DND-41 (cell line): ENCODE data around the gene IL17RD.

Source experiments
- EZH2 ChIP-seq: IDR thresholded peaks from 3 replicates; pipeline ENCODE4 v1.6.1; 2012; ENCODE audit warnings: borderline replicate concordance, low read depth, mild to moderate bottlenecking, moderate library complexity, low read length, inconsistent platforms; ENCODE audit not compliant: severe bottlenecking
- TF ChIP-seq, protein P1 (sequence below): IDR thresholded peaks from 2 replicates; pipeline ENCODE4 v1.5.1; 2012; ENCODE audit warnings: borderline replicate concordance, low read length, moderate library complexity, mild to moderate bottlenecking; ENCODE audit not compliant: poor library complexity, severe bottlenecking; ENCODE audit errors: extremely low read depth

DNA sequence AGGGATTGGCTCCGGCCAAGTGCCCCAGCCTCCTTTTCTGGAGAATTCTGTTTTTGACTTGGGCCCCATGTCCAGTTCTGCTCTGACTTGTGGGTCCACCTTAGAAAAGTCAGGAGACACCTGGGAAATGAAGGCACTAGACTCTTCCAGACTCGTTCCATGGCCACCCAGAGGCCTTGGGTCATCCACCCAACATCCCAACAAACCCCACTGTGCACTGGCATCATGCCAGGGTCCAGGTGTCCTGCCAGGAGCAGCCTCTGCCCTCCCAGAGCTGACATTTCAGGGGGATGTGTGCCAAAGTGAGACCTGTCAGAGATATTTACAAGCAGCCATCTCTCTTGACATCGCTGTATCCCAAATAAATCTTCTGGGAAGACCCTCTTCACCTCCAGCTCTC is 91.5 kb downstream of the IL17RD start:
- TF ChIP-seq, protein P1, sequence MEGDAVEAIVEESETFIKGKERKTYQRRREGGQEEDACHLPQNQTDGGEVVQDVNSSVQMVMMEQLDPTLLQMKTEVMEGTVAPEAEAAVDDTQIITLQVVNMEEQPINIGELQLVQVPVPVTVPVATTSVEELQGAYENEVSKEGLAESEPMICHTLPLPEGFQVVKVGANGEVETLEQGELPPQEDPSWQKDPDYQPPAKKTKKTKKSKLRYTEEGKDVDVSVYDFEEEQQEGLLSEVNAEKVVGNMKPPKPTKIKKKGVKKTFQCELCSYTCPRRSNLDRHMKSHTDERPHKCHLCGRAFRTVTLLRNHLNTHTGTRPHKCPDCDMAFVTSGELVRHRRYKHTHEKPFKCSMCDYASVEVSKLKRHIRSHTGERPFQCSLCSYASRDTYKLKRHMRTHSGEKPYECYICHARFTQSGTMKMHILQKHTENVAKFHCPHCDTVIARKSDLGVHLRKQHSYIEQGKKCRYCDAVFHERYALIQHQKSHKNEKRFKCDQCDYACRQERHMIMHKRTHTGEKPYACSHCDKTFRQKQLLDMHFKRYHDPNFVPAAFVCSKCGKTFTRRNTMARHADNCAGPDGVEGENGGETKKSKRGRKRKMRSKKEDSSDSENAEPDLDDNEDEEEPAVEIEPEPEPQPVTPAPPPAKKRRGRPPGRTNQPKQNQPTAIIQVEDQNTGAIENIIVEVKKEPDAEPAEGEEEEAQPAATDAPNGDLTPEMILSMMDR: no peak
- TF ChIP-seq EZH2: no peak
